T47D (cell line): ENCODE data around the gene BTF3L4.
A peak's percentile ranks its signal among the peaks of the same experiment; 100 is the strongest.
"Not testable (repeated sequence)": the region's sequence is repeated elsewhere in the genome, so short reads cannot be mapped to it uniquely, and the experiment has no call there.

Experiments
- DNase-seq, 2 experiments: peaks; one replicate each; pipeline versions ENCODE4 v3.0.0 to v3.0.0-alpha.2; 2011 to 2012; ENCODE audit warnings: low read depth in 1 of 2, low spot score in 1 of 2
- JUND ChIP-seq: IDR thresholded peaks from 2 replicates; pipeline ENCODE4 v1.6.1; 2012; ENCODE audit warnings: low read depth
- in situ Hi-C: cut with HindIII; loops from 2 replicates; pipeline ENCODE4 v1.10.0; 2016; ENCODE audit warnings: low sequenced_read_pairs, low pct_unique_long_range_greater_than_20kb

The BTF3L4 gene

GRCh38 chr1:52037402-52037814, 18.7 kb upstream of the BTF3L4 start:
- TF ChIP-seq JUND = no peak
- in situ Hi-C loops = no loop called here
- DNase-seq = no peak

- in situ Hi-C loops = no loop called here
- DNase-seq = no peak
- TF ChIP-seq JUND = no peak
Observed at GRCh38 chr1:52037909-52038308, 18.2 kb upstream of the BTF3L4 start.

- no peak for TF ChIP-seq JUND
- in situ Hi-C loops = no loop called here
- no peak for DNase-seq
Observed at GRCh38 chr1:52041551-52042185, 14.4 kb upstream of the BTF3L4 start.

- no peak for DNase-seq
- no peak for TF ChIP-seq JUND
- in situ Hi-C loops = no loop called here
Observed at GRCh38 chr1:52045236-52045635, 10.9 kb upstream of the BTF3L4 start.

- in situ Hi-C loops, DNase-seq: not testable (repeated sequence)
Observed at GRCh38 chr1:52045666-52046195, 10.4 kb upstream of the BTF3L4 start.

- in situ Hi-C loops, DNase-seq: not testable (repeated sequence)
Observed at GRCh38 chr1:52049337-52049736, 6.8 kb upstream of the BTF3L4 start.

GRCh38 chr1:52053862-52054261, 2.2 kb upstream of the BTF3L4 start:
- in situ Hi-C loops = no loop called here
- no peak for DNase-seq
- no peak for TF ChIP-seq JUND

- in situ Hi-C loops = no loop called here
- no peak for DNase-seq
- TF ChIP-seq JUND = no peak
Observed at GRCh38 chr1:52054496-52055065, 1.5 kb upstream of the BTF3L4 start.

- in situ Hi-C loops = no loop called here
- TF ChIP-seq JUND = no peak
- peak; percentile 74 to 92 for DNase-seq
Observed at GRCh38 chr1:52055066-52055865, 829 bp upstream of the BTF3L4 start, which contains the start of gene TXNDC12. TSS of gene TXNDC12 (minus strand) at chr1:52055191. CDS start at chr1:52055096, 95 bp downstream.

GRCh38 chr1:52055866-52056162, 281 bp upstream of the BTF3L4 start:
- TF ChIP-seq JUND = no peak
- no peak for DNase-seq
- in situ Hi-C loops = no loop called here

GRCh38 chr1:52056937-52057231, 789 bp downstream of the BTF3L4 start:
- in situ Hi-C loops = no loop called here

GRCh38 chr1:52057255-52057654, 1.2 kb downstream of the BTF3L4 start:
- no peak for TF ChIP-seq JUND
- DNase-seq = no peak
- in situ Hi-C loops = no loop called here

More at GRCh38 chr1:52056937-52057231, 789 bp downstream of the BTF3L4 start:
- no peak for DNase-seq
- no peak for TF ChIP-seq JUND

- DNase-seq = no peak
- TF ChIP-seq JUND = no peak
- in situ Hi-C loops = no loop called here
Observed at GRCh38 chr1:52057876-52058415, 1.9 kb downstream of the BTF3L4 start.
